HG03039 (cell line): Measurements from ENCODE around the gene ABCB8.
"Not testable (repeated sequence)": the region's sequence is repeated elsewhere in the genome, so short reads cannot be mapped to it uniquely, and the experiment has no call there.

ENCODE experiments used
- ATAC-seq: cut with Tn5 transposase; IDR thresholded peaks from one replicate; pipeline ENCODE4 v1.9.1; 2021; ENCODE audit warnings: mild to moderate bottlenecking, moderate library complexity; ENCODE audit not compliant: unreplicated experiment

The ABCB8 gene

DNA sequence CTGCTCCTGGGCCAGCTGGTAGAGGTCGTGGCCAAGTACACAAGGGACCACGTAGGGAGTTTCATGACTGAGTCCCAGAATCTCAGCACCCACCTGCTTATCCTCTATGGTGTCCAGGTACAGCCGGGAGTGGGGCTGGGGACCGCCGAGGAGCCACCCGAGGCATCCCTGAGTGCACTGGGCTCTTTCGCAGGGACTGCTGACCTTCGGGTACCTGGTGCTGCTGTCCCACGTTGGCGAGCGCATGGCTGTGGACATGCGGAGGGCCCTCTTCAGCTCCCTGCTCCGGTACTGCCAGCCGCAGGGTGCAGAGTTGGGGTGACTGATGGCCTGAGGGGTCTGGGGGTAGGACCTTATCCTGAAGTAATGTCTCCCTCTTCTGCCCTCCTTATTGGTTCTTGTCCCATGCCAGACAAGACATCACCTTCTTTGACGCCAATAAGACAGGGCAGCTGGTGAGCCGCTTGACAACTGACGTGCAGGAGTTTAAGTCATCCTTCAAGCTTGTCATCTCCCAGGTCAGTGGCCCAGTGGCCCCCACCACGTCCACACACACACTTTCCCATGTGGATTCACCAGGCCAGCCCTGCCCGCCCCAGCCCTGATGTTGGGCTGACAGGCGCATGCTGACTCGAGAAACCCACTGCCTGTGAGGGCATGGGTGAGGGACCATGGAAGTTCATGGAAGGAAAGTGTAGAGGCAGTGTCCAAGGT lies 6.2 kb downstream of the ABCB8 start:
- ATAC-seq = no peak

DNA sequence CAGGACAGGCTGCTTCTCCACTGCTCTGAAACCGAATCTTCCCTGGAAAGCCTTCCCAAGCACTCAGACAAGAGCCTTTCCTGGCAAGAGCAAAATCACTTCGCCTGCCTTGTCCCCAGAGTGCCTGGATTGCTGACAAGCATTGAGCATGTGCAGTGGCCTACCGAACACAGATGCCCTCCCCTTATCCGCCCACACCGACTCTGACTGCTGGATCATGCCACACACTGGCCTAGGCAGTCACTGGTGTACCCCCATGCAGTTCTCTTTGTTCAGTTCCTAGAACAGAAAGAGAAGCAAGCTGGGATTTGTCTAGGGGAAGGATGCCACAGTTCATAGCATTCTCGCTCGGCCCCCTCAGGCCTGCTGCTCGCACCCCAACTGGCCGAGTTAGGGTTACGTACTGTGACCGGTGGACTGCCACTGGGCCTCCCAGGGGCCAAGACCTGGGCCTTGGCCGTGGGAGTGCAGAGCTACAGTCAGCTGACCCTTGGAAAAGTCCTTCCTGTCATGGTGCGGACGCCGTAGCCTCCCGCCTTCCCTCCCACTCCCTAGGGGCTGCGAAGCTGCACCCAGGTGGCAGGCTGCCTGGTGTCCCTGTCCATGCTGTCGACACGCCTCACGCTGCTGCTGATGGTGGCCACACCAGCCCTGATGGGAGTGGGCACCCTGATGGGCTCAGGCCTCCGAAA lies 6.9 kb downstream of the ABCB8 start:
- ATAC-seq = no peak

GRCh38 chr7:151035902-151036301 lies 7.7 kb downstream of the ABCB8 start:
- ATAC-seq = no peak

DNA sequence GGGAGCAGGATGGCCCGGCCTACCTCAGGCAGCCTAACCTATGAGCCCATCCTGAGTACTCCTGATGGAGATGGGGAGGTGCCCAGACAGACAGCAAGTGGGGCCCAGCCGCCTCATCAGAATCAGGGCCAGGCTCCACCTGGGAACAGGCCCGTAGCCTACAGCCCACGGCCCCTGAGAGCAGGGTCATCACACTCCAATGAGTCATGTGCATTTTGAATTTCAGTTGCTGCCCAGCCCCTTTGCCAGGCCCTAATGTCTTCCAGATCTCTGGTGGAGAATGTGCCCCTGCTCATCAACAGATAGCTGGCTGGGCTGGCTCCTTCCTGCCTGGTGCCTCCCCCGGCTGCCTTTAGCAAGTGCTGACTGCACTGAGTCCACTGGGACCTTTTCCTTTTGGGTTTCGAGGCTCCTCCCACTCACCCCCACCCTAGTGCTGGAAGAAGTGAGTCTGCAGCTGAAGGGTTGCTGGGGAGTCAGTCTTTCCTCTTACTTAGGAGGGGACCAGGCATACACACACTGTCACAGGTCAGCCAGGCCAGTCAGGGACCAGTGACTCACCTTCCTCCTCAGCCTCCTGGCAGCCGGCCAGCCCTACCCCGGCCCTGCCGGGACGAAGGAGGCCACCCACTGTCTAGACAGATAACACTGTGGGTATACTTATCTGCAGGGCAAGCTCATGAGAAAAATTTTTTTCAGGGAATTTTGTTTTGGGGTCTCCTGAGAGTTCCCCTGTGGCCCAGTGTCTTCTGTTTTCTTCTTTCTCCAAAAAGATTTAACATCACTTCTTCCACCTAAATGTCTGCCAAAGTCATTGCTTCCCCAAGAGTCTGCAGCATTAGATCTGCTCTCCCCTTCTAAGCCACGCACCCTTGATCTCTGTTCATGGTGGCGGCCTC lies 10.9 kb downstream of the ABCB8 start:
- no peak for ATAC-seq

GRCh38 chr7:151039850-151040548 lies 11.7 kb downstream of the ABCB8 start:
- no peak for ATAC-seq

GRCh38 chr7:151040616-151041375 lies 12.5 kb downstream of the ABCB8 start:
- no peak for ATAC-seq

DNA sequence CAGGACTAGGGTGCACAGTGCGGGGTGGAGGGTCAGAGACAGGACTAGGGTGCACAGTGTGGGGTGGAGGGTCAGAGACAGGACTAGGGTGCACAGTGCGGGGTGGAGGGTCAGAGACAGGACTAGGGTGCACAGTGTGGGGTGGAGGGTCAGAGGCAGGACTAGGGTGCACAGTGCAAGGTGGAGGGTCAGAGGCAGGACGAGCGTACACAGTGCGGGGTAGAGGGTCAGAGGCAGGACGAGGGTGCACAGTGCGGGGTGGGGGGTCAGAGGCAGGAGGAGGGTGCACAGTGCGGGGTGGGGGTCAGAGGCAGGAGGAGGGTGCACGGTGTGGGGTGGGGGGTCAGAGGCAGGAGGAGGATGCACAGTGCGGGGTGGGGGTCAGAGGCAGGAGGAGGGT lies 15.2 kb downstream of the ABCB8 start:
- not testable (repeated sequence) for ATAC-seq

- no peak for ATAC-seq
Observed at GRCh38 chr7:151043959-151044358, 15.7 kb downstream of the ABCB8 start.

DNA sequence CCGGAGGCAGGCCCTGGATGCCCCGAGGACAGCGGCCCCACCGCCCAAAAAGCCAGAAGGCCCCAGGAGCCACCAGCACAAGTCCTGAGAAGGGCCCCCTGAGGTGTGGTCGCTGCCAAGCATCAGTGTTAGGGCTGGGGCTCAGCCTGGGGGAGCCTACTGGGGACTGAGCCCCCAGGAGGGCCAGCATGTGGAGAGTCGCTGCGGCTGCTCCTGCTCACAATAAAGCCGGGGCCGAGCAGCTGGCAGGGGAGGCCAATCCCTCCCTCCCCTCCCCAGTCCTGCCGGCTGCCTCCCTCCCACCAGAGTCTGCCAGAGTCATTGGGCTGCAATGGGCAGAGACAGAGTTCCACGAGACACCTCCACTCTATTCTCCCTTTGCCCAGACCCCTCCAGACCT lies 17.0 kb downstream of the ABCB8 start:
- no peak for ATAC-seq

DNA sequence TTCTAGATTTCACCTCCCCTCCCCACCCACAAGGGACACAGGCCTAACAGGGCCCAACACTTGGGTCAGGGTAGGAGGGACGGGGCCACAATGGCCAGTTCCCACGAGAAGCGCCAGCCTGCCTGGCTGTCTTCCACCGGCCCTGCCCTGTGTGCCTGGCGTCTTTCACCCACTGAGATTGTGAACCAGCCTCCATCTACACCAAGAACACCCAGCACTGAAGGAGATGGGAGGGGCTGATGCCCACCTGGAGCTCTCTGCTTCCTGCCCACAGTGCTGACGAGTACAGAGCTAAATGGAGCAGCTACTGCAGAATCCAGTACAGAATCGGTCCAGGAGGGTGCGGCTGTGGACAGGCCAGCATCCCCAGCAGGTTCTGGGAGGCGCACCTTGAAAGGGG lies 17.7 kb downstream of the ABCB8 start:
- ATAC-seq = no peak

- no peak for ATAC-seq
Observed at GRCh38 chr7:151046603-151047573, 18.6 kb downstream of the ABCB8 start.

- ATAC-seq = no peak
Observed at GRCh38 chr7:151047976-151048815, 19.9 kb downstream of the ABCB8 start, which contains the start of gene ASIC3. Gene ASIC3 (plus strand): TSS chr7:151048531. CDS start chr7:151048886, 355 bp downstream.

DNA sequence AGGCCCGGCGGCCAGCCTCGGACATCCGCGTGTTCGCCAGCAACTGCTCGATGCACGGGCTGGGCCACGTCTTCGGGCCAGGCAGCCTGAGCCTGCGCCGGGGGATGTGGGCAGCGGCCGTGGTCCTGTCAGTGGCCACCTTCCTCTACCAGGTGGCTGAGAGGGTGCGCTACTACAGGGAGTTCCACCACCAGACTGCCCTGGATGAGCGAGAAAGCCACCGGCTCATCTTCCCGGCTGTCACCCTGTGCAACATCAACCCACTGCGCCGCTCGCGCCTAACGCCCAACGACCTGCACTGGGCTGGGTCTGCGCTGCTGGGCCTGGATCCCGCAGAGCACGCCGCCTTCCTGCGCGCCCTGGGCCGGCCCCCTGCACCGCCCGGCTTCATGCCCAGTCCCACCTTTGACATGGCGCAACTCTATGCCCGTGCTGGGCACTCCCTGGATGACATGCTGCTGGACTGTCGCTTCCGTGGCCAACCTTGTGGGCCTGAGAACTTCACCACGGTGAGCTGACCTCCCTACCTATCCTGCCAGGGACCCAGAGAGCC lies 20.7 kb downstream of the ABCB8 start:
- no peak for ATAC-seq

GRCh38 chr7:151051108-151051507 lies 22.9 kb downstream of the ABCB8 start:
- ATAC-seq = no peak

DNA sequence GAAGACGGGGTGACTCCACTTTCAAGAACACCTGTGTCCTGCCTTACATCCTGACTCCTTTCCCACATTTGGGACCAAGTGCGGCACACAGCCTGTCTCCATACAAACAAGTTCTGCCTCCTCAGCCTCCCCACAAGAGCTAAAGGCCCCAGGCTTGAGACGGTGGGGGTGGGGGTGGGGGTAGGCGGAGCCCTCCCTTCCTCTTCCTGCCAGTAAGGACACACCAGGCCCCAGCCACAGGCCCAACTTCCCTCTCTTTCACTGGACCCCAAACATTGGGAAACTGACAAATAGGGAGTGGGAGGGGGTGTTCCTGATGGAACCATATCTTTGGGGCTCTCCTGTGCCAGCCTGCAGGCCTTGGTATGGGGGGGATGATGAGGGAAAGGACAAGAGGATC lies 24.8 kb downstream of the ABCB8 start:
- ATAC-seq = no peak

GRCh38 chr7:151053751-151054150 lies 25.5 kb downstream of the ABCB8 start:
- no peak for ATAC-seq

GRCh38 chr7:151056283-151056665 lies 28.0 kb downstream of the ABCB8 start:
- ATAC-seq = no peak
